Measurements from ENCODE around the gene OTUD1.
A peak's percentile ranks its signal among the peaks of the same experiment; 100 is the strongest.
"Not testable (repeated sequence)": the region's sequence is repeated elsewhere in the genome, so short reads cannot be mapped to it uniquely, and the experiment has no call there.

The OTUD1 gene

DNA sequence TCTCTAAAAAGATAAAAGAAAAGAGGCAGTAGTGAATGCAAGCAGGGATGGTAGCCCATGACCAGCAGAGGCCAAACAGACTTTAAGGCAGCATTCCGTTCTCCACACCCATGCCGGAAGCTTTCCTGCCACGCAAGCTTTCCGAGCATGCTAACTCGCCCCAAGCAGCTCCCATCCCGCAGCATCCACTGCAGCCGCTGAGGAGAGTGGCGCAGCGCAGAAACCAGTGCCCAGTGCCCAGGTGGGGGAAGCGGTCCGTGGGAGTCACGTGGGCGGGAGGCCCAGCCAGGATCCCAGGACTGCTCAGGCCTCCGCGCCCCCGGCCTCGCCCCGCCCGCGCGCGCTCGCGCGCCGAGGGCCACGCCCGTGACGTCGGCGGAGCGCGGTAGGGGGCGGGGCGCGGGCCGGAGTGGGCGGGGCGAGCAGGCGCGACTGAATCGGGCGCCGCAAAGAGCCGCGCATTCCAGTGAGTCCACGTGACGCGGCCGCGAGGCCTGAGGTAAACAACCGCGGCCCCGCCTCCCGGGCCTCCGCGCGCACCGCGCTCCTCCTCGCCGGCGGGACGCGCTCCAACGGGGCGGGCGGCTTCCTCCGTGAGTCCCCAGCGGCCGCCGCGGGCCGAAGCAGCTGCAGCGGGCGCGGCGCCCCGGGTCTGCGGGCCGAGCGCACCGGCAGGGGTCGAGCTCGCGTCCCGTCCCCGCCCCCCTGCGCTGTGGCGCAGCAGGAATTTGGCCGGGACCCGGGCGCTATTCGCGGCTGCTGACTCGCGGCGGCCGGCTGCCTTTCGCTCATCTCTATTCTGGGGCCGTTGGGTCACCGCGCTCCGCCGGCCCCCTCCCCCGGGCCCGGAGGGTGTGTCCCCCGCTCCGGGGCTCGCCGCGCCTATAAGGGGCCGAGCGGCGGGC is at the start of gene OTUD1:
Gene OTUD1 (plus strand): TSS at position 529 of the 905 bp plus-strand sequence. CDS start 383 bp downstream, outside the sequence.
- no peaks in the 10 kb centered on the region for H3K9me3 Mint-ChIP-seq
- peak within 1 kb of the TSS; percentile 82 for H3K4me3 Mint-ChIP-seq
- H3K27me3 Mint-ChIP-seq (ENCODE audit: low read depth), result no peaks in the 10 kb centered on the region
- peak within 1 kb of the TSS; percentile 87 for H3K27ac Mint-ChIP-seq
- H3K36me3 Mint-ChIP-seq (ENCODE audit: low read depth), result peaks cover 25% of the 10 kb centered on the region
- peaks cover 33% of the 10 kb centered on the region for H3K4me1 Mint-ChIP-seq (ENCODE audit: low read depth)
- DNase-seq (ENCODE audit: low spot score), result peak; percentile 95

DNA sequence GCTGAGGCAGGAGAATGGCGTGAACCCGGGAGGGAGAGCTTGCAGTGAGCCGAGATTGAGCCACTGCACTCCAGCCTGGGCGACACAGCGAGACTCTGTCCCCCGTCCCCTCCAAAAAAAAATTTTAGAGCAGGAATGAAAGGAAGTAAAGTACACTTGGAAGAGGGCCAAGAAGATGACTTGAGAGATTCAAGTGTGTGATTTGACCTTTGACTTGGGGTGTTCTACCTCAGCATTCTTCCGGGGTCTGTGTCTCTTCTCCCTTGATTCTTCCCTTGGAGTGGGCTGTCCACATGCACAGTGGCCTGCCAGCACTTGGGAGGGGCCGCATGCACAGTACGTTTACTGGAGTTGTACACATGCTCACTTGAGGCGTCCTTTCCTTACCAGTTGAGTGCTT is 48.5 kb upstream of the OTUD1 start:
- not testable (repeated sequence) for H3K4me3 Mint-ChIP-seq; H3K4me1 Mint-ChIP-seq (ENCODE audit: low read depth); H3K27ac Mint-ChIP-seq; DNase-seq (ENCODE audit: low spot score); H3K9me3 Mint-ChIP-seq; H3K36me3 Mint-ChIP-seq (ENCODE audit: low read depth); H3K27me3 Mint-ChIP-seq (ENCODE audit: low read depth)

DNA sequence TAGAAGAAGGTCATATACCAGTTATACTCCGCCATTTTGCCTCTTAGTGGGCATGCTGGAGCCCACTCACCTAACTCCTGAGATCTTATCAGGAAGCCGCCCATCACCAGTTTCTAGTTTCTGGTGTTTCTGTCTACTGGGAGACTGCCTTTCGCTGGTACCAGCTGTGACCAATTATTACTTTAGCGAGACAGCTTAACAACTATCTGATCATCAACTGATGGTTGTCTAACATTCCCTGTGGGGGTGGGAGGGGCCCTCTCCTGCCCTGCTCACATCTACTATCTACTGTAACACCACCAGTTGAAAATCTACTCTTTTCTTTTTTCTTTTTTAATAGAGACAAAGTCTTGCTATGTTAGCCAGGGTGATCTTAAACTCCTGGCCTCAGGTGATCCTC is 48.1 kb upstream of the OTUD1 start:
- H3K4me1 Mint-ChIP-seq (ENCODE audit: low read depth), result peaks cover 5% of the 10 kb centered on the region
- H3K36me3 Mint-ChIP-seq (ENCODE audit: low read depth), result no peaks in the 10 kb centered on the region
- no peaks in the 10 kb centered on the region for H3K27me3 Mint-ChIP-seq (ENCODE audit: low read depth)
- H3K27ac Mint-ChIP-seq, result no peak overlapping the region
- H3K9me3 Mint-ChIP-seq, result no peaks in the 10 kb centered on the region
- DNase-seq (ENCODE audit: low spot score), result no peak
- no peak overlapping the region for H3K4me3 Mint-ChIP-seq

DNA sequence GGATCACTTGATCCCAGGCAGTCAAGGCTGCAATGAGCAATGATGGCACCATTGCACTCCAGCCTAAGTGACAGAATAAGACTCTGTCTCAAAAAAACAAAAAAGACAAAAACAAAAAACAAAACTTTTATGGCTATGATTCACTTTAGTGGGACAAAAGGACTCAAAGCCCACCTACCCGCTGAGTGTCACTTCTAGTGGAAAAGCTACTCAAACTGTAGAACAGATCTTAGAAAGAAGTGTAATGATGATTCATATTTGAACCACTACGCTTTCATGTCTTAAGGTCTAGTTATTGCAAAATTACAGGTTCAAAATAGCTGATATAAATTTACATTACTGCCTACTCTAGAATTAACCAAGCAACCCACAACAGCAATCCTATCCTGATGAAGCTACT is 47.1 kb upstream of the OTUD1 start:
- Mint-ChIP-seq H3K9me3 (no peaks in the 10 kb centered on the region), H3K27me3 (ENCODE audit: low read depth) (no peaks in the 10 kb centered on the region), H3K36me3 (ENCODE audit: low read depth) (no peaks in the 10 kb centered on the region), H3K4me3 (no peak overlapping the region), H3K4me1 (ENCODE audit: low read depth) (peaks cover 5% of the 10 kb centered on the region), H3K27ac (no peak overlapping the region)
- DNase-seq (ENCODE audit: low spot score), result peak; percentile 14

GRCh38 chr10:23395017-23395416 is 43.9 kb upstream of the OTUD1 start:
- Mint-ChIP-seq H3K9me3 (no peaks in the 10 kb centered on the region), H3K27ac (no peak overlapping the region), H3K4me1 (ENCODE audit: low read depth) (peaks cover 5% of the 10 kb centered on the region), H3K4me3 (no peak overlapping the region), H3K27me3 (ENCODE audit: low read depth) (no peaks in the 10 kb centered on the region), H3K36me3 (ENCODE audit: low read depth) (no peaks in the 10 kb centered on the region)
- DNase-seq (ENCODE audit: low spot score), result no peak

DNA sequence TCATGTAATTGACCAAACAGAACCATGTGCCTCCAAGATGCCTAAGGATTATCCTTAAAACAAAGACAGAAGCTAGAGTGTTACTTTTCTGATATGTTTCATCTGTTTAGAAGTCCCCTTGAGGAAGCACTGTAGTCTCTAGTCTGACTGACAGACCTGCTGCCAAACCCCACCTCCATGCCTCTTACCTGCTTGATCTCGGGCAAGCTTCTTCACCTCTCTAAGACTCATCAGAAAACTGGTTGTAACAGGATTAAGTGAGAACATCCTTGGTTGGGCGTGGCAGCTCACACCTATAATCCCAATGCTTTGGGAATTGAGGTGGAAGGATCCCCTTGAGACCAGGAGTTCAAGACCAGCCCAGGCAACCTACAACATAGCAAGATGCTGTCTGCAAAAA is 42.2 kb upstream of the OTUD1 start:
- no peaks in the 10 kb centered on the region for H3K36me3 Mint-ChIP-seq (ENCODE audit: low read depth)
- no peak overlapping the region for H3K27ac Mint-ChIP-seq
- no peak overlapping the region for H3K4me3 Mint-ChIP-seq
- no peak for DNase-seq (ENCODE audit: low spot score)
- H3K9me3 Mint-ChIP-seq, result no peaks in the 10 kb centered on the region
- peaks cover 5% of the 10 kb centered on the region for H3K27me3 Mint-ChIP-seq (ENCODE audit: low read depth)
- H3K4me1 Mint-ChIP-seq (ENCODE audit: low read depth), result peaks cover 5% of the 10 kb centered on the region

DNA sequence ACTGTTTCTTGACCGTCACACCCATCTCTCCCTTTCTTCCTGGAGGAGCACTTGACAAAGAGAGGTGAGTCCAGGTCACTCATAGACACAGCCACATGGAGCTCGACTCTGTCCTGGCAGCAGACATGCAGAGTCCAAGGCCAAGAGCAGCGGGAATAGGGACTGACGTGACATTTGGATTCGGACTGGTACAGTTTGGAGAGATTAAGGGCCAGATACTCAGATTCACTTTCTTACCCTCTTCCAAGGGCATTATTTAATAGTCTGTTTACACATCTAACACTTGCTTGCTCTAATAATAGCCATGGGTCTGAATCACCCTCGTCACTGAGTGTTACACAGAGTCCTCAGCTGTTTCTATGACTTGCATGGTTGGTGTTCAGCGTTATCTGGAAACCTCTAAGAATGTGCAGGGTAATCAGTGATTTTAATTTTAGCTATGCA is 39.2 kb upstream of the OTUD1 start:
- H3K27ac Mint-ChIP-seq, result no peak overlapping the region
- H3K4me3 Mint-ChIP-seq, result no peak overlapping the region
- peaks cover 1% of the 10 kb centered on the region for H3K4me1 Mint-ChIP-seq (ENCODE audit: low read depth)
- DNase-seq (ENCODE audit: low spot score), result no peak
- no peaks in the 10 kb centered on the region for H3K36me3 Mint-ChIP-seq (ENCODE audit: low read depth)
- peaks cover 5% of the 10 kb centered on the region for H3K27me3 Mint-ChIP-seq (ENCODE audit: low read depth)
- H3K9me3 Mint-ChIP-seq, result no peaks in the 10 kb centered on the region

GRCh38 chr10:23402856-23403255 is 36.0 kb upstream of the OTUD1 start:
- DNase-seq (ENCODE audit: low spot score), result no peak
- H3K27me3 Mint-ChIP-seq (ENCODE audit: low read depth), result peaks cover 5% of the 10 kb centered on the region
- H3K4me3 Mint-ChIP-seq, result no peak overlapping the region
- no peaks in the 10 kb centered on the region for H3K36me3 Mint-ChIP-seq (ENCODE audit: low read depth)
- no peaks in the 10 kb centered on the region for H3K9me3 Mint-ChIP-seq
- peaks cover 1% of the 10 kb centered on the region for H3K4me1 Mint-ChIP-seq (ENCODE audit: low read depth)
- no peak overlapping the region for H3K27ac Mint-ChIP-seq

DNA sequence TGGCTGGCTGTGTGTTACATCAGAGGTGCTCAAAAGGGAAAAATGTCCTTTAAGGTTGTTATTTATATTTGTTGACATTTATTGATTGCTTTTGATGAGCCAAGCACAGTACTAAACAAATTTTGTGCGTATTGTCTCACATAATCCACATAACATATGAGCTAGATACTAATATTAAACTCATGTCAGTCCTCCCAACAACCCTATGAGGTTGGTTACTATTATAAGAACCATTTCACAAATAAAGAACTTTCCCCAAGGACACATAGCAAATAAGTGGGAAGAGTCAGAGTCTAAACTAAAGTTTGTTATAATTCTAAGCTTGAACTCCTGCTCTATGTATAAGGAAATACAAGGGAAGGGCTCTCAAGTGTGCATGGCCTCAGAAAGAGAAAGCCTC is 35.6 kb upstream of the OTUD1 start:
- Mint-ChIP-seq H3K36me3 (ENCODE audit: low read depth) (no peaks in the 10 kb centered on the region), H3K9me3 (no peaks in the 10 kb centered on the region), H3K4me3 (no peak overlapping the region), H3K27me3 (ENCODE audit: low read depth) (peaks cover 5% of the 10 kb centered on the region), H3K4me1 (ENCODE audit: low read depth) (peaks cover 1% of the 10 kb centered on the region), H3K27ac (no peak overlapping the region)
- DNase-seq (ENCODE audit: low spot score), result no peak

DNA sequence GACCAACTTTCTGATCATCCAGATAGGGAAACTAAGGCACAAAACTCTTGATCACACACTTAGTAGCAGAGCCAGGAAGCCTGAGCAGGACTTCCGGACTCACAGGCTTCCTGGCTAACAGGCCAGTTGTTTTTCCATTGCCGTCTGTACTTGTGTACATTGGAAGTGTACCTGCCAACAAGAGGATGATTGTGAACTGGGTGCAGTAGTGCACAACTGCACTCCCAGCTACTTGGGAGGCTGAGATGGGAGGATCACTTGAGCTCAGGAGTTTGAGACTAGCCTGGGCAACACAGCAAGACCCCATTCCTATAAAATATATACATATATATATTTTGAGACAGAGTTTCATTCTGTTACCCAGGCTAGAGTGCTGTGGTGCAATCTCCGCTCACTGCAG is 35.2 kb upstream of the OTUD1 start:
- peaks cover 5% of the 10 kb centered on the region for H3K27me3 Mint-ChIP-seq (ENCODE audit: low read depth)
- DNase-seq (ENCODE audit: low spot score), result no peak
- H3K36me3 Mint-ChIP-seq (ENCODE audit: low read depth), result no peaks in the 10 kb centered on the region
- H3K9me3 Mint-ChIP-seq, result no peaks in the 10 kb centered on the region
- H3K4me1 Mint-ChIP-seq (ENCODE audit: low read depth), result peaks cover 1% of the 10 kb centered on the region
- H3K27ac Mint-ChIP-seq, result no peak overlapping the region
- no peak overlapping the region for H3K4me3 Mint-ChIP-seq

DNA sequence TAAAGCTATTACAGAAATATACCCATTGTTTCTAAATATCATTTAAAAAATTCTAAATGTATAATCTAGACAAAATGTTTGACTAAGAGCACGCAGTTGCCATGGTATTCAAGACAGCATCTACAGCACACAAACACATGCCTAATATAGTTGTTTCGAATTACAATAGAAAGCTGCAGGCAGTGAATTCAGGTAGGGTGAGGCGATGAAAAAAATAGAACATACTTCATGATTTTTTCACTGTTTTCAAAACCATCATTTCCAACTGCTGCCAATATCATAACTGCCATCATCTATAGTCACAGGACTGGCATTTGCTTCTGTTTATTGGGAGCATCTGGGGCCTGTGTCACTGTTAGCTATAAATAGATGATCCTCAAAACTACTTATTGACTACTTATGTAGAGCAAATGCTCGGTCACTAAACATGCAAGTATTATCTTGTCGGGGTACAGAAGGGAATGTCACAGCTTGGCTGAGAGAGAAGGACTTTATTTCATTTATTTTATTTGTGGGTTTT is 34.4 kb upstream of the OTUD1 start:
- Mint-ChIP-seq H3K36me3 (ENCODE audit: low read depth) (no peaks in the 10 kb centered on the region), H3K4me3 (no peak overlapping the region), H3K4me1 (ENCODE audit: low read depth) (peaks cover 1% of the 10 kb centered on the region), H3K27me3 (ENCODE audit: low read depth) (peaks cover 5% of the 10 kb centered on the region), H3K27ac (no peak overlapping the region), H3K9me3 (no peaks in the 10 kb centered on the region)
- no peak for DNase-seq (ENCODE audit: low spot score)

- no peak for DNase-seq (ENCODE audit: low spot score)
- no peaks in the 10 kb centered on the region for H3K9me3 Mint-ChIP-seq
- no peak overlapping the region for H3K27ac Mint-ChIP-seq
These were observed 33.3 kb upstream of the OTUD1 start for GRCh38 chr10:23405540-23405939.

GRCh38 chr10:23406409-23406808 is 32.5 kb upstream of the OTUD1 start:
- H3K27ac Mint-ChIP-seq, result no peak overlapping the region
- H3K9me3 Mint-ChIP-seq, result no peaks in the 10 kb centered on the region
- no peaks in the 10 kb centered on the region for H3K36me3 Mint-ChIP-seq (ENCODE audit: low read depth)
- H3K27me3 Mint-ChIP-seq (ENCODE audit: low read depth), result no peaks in the 10 kb centered on the region
- DNase-seq (ENCODE audit: low spot score), result no peak
- no peak overlapping the region for H3K4me3 Mint-ChIP-seq
- peaks cover 1% of the 10 kb centered on the region for H3K4me1 Mint-ChIP-seq (ENCODE audit: low read depth)

More at GRCh38 chr10:23405540-23405939, 33.3 kb upstream of the OTUD1 start:
- H3K4me1 Mint-ChIP-seq (ENCODE audit: low read depth), result peaks cover 1% of the 10 kb centered on the region
- no peak overlapping the region for H3K4me3 Mint-ChIP-seq
- H3K36me3 Mint-ChIP-seq (ENCODE audit: low read depth), result no peaks in the 10 kb centered on the region
- peaks cover 2% of the 10 kb centered on the region for H3K27me3 Mint-ChIP-seq (ENCODE audit: low read depth)

DNA sequence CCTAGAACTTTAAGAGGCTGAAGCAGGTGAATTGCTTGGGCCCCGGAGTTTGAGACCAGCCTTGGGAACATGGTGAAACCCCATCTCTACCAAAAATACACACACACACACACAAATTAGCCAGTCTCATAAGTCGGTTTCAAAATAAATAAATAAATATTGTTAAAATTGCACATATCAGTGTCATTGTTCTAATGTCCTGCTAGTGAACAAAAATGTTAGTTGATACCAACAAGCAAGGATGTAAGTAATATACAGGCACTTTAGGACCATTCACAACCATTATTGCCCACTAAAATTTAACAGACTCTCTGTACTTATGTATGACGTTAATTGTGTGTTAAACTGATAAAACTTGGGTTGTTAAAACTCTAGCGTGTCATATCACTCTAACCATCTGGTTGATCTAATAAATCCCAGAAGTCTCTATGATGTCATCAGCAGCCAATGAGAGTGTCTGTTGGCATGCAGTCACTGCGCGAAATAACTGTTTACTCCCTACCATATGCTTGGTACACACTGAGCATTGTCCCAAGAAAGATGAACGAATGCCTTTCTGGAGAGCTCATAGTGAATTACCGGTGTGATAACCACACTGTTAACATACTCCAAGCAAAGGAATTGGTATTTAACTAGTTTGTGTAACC is 30.4 kb upstream of the OTUD1 start:
- Mint-ChIP-seq H3K36me3 (ENCODE audit: low read depth) (no peaks in the 10 kb centered on the region), H3K9me3 (no peaks in the 10 kb centered on the region), H3K4me1 (ENCODE audit: low read depth) (peaks cover 6% of the 10 kb centered on the region), H3K27me3 (ENCODE audit: low read depth) (no peaks in the 10 kb centered on the region), H3K27ac (no peak overlapping the region), H3K4me3 (no peak overlapping the region)
- DNase-seq (ENCODE audit: low spot score), result no peak
